PC-9 (cell line): ENCODE measurements around the gene ATP2C1. TPM values are rescaled to one million over a fixed set of nuclear protein-coding genes. Genes with fewer than 3 reads are reported as not detected.
A peak's percentile ranks its signal among the peaks of the same experiment; 100 is the strongest.

Source experiments
- BruUV-seq: library from RNA; stranded (reverse); fragments of 400-500 nt; replicated peaks from 2 replicates; lab custom pipeline; 2021; lab: Mats Ljungman, UMichigan
- CTCF ChIA-PET: fragments of 300-600 bp; sonication (Branson Sonifier 250); formaldehyde crosslinking; loops from one replicate; lab custom pipeline; 2022; ENCODE audit warnings: antibody characterized with exemption; lab: Charles Lee
- POLR2A ChIA-PET: fragments of 300-600 bp; sonication (Branson Sonifier 250); formaldehyde crosslinking; loops from one replicate; lab custom pipeline; 2022; ENCODE audit warnings: antibody characterized with exemption; ENCODE audit not compliant: unreplicated experiment; lab: Charles Lee
- DNase-seq, 2 experiments: peaks; one replicate each; pipeline versions ENCODE4 v3.0.0 to v3.0.0-alpha.2; 2015 to 2022; ENCODE audit warnings: mixed read lengths in 1 of 2
- H2AFZ ChIP-seq: fragments of 200-600 bp; sonication (generic); 2 replicates; pipeline ENCODE4 v1.8.1; 2017; ENCODE audit warnings: antibody characterized with exemption
- H3F3A ChIP-seq: fragments of 200-600 bp; sonication (generic); 2 replicates; pipeline ENCODE4 v1.8.1; 2017; ENCODE audit warnings: antibody characterized with exemption, mild to moderate bottlenecking, low read depth; ENCODE audit not compliant: insufficient read depth
- H3K27ac ChIP-seq: fragments of 200-600 bp; sonication (generic); 2 replicates; pipeline ENCODE4 v1.6.1; 2016; ENCODE audit warnings: mixed run types
- H3K27me3 ChIP-seq: fragments of 200-600 bp; sonication (generic); 2 replicates; pipeline ENCODE4 v1.6.1; 2016; ENCODE audit warnings: low read depth, mixed run types; ENCODE audit not compliant: insufficient read depth
- H3K36me3 ChIP-seq: fragments of 200-600 bp; sonication (generic); 2 replicates; pipeline ENCODE4 v1.6.1; 2016; ENCODE audit warnings: low read depth, mixed run types
- H3K4me1 ChIP-seq: fragments of 200-600 bp; sonication (generic); replicated peaks from 2 replicates; pipeline ENCODE4 v1.6.1; 2016; ENCODE audit warnings: mixed run types; ENCODE audit not compliant: insufficient read depth
- H3K4me2 ChIP-seq: fragments of 200-600 bp; sonication (generic); 2 replicates; pipeline ENCODE4 v1.6.1; 2017; ENCODE audit warnings: mixed run types
- H3K4me3 ChIP-seq: fragments of 200-600 bp; sonication (generic); 2 replicates; pipeline ENCODE4 v1.6.1; 2016; ENCODE audit warnings: mixed run types
- H3K79me2 ChIP-seq: fragments of 200-600 bp; sonication (generic); 2 replicates; pipeline ENCODE4 v1.6.1; 2017; ENCODE audit warnings: low read depth, mixed run types
- H3K9me2 ChIP-seq: fragments of 200-600 bp; sonication (generic); 2 replicates; pipeline ENCODE4 v1.8.1; 2017; ENCODE audit warnings: mild to moderate bottlenecking; ENCODE audit not compliant: insufficient read depth
- H3K9me3 ChIP-seq: fragments of 200-600 bp; sonication (generic); 2 replicates; pipeline ENCODE4 v1.8.1; 2016; ENCODE audit warnings: low read depth; ENCODE audit not compliant: insufficient read depth
- H4K20me1 ChIP-seq: fragments of 200-600 bp; sonication (generic); 2 replicates; pipeline ENCODE4 v1.8.1; 2017; ENCODE audit not compliant: insufficient read depth
- CTCF ChIP-seq: fragments of 200-600 bp; sonication (generic); conservative IDR thresholded peaks from 2 replicates; pipeline ENCODE4 v1.6.1; 2017; ENCODE audit warnings: mixed run types, antibody characterized with exemption, mild to moderate bottlenecking, moderate library complexity
- EZH2 ChIP-seq: fragments of 200-600 bp; sonication (generic); IDR thresholded peaks from 2 replicates; pipeline ENCODE4 v1.8.0; 2017; ENCODE audit warnings: antibody characterized with exemption, low read depth
- intact Hi-C: fragments of 100-400 bp; cut with micrococcal nuclease; formaldehyde crosslinking; loops from one replicate; pipeline ENCODE4 v1.10.0; 2022; ENCODE audit not compliant: unreplicated experiment
- total RNA-seq: library from RNA; stranded (reverse); gene quantifications from 2 replicates; pipeline ENCODE4 v1.2.3, GENCODE V29; 2021

The ATP2C1 gene
- total RNA-seq, 1 experiment from 2014 or later: 101 TPM

GRCh38 chr3:130851277-130851676, 42.6 kb upstream of the ATP2C1 start:
- no peaks in the 10 kb centered on the region for H3K9me2 ChIP-seq
- ChIA-PET POLR2A (no interaction called here), CTCF (no interaction called here)
- H3K4me3 ChIP-seq: peak overlapping the region; percentile 36; the same call in 1 of the 2 replicates
- H3K9me3 ChIP-seq: no peaks in the 10 kb centered on the region
- peaks cover 18% of the 10 kb centered on the region for H3F3A ChIP-seq
- no peaks in the 10 kb centered on the region for H3K79me2 ChIP-seq
- H2AFZ ChIP-seq: no peak overlapping the region
- H4K20me1 ChIP-seq: no peaks in the 10 kb centered on the region
- H3K4me1 ChIP-seq: peaks cover 31% of the 10 kb centered on the region
- no peak for DNase-seq
- peak overlapping the region; percentile 73 for H3K27ac ChIP-seq
- H3K36me3 ChIP-seq: no peaks in the 10 kb centered on the region
- TF ChIP-seq EZH2 (no peak), CTCF (no peak)
- intact Hi-C loops: loop anchor here (2.0 to 5.0 kb wide), 3 partner anchors 30 to 59 kb away; no protein-coding TSS in a partner anchor
- H3K4me2 ChIP-seq: peak overlapping the region; percentile 71
- H3K27me3 ChIP-seq: no peaks in the 10 kb centered on the region
- BruUV-seq: no TSS peak

- DNase-seq: no peak
- Histone ChIP-seq H3K36me3 (no peaks in the 10 kb centered on the region), H2AFZ (no peak overlapping the region), H3K9me2 (0 out of 2 replicates have a peak, but pooled peaks cover 4% of the 10 kb centered on the region), H3K4me2 (no peak overlapping the region), H3F3A (peaks cover 18% of the 10 kb centered on the region), H3K27ac (no peak overlapping the region), H3K4me3 (no peak overlapping the region), H3K79me2 (no peaks in the 10 kb centered on the region), H3K4me1 (peaks cover 29% of the 10 kb centered on the region), H3K27me3 (no peaks in the 10 kb centered on the region), H4K20me1 (no peaks in the 10 kb centered on the region), H3K9me3 (no peaks in the 10 kb centered on the region)
- ChIA-PET CTCF (no interaction called here), POLR2A (no interaction called here)
- TF ChIP-seq CTCF (no peak), EZH2 (no peak)
- BruUV-seq: no TSS peak
- intact Hi-C loops: loop anchor here (5.0 kb wide), 1 partner anchor 61 kb away; no protein-coding TSS in a partner anchor
These were observed 40.3 kb upstream of the ATP2C1 start for GRCh38 chr3:130853581-130853980.

GRCh38 chr3:130854208-130854864, 39.5 kb upstream of the ATP2C1 start:
- H3K9me3 ChIP-seq: no peaks in the 10 kb centered on the region
- no peak overlapping the region for H3K4me3 ChIP-seq
- 0 out of 2 replicates have a peak, but pooled peaks cover 4% of the 10 kb centered on the region for H3K9me2 ChIP-seq
- no peak overlapping the region for H2AFZ ChIP-seq
- no TSS peak for BruUV-seq
- intact Hi-C loops: loop anchor here (5.0 kb wide), 1 partner anchor 62 kb away; no protein-coding TSS in a partner anchor
- no peaks in the 10 kb centered on the region for H3K79me2 ChIP-seq
- H3K4me2 ChIP-seq: no peak overlapping the region
- CTCF ChIA-PET: no interaction called here
- POLR2A ChIA-PET: no interaction called here
- no peak overlapping the region for H3K27ac ChIP-seq
- no peak for DNase-seq
- H3K4me1 ChIP-seq: peaks cover 21% of the 10 kb centered on the region
- H3K36me3 ChIP-seq: no peaks in the 10 kb centered on the region
- H3F3A ChIP-seq: peaks cover 15% of the 10 kb centered on the region
- no peaks in the 10 kb centered on the region for H3K27me3 ChIP-seq
- TF ChIP-seq EZH2 (no peak), CTCF (no peak)
- H4K20me1 ChIP-seq: no peaks in the 10 kb centered on the region
